GM19397 (cell line): ENCODE measurements around the gene SUMO4.

Source experiments
- ATAC-seq: cut with Tn5 transposase; IDR thresholded peaks from one replicate; pipeline ENCODE4 v1.9.1; 2021; ENCODE audit warnings: mild to moderate bottlenecking, moderate library complexity; ENCODE audit not compliant: unreplicated experiment

SUMO4 gene

DNA sequence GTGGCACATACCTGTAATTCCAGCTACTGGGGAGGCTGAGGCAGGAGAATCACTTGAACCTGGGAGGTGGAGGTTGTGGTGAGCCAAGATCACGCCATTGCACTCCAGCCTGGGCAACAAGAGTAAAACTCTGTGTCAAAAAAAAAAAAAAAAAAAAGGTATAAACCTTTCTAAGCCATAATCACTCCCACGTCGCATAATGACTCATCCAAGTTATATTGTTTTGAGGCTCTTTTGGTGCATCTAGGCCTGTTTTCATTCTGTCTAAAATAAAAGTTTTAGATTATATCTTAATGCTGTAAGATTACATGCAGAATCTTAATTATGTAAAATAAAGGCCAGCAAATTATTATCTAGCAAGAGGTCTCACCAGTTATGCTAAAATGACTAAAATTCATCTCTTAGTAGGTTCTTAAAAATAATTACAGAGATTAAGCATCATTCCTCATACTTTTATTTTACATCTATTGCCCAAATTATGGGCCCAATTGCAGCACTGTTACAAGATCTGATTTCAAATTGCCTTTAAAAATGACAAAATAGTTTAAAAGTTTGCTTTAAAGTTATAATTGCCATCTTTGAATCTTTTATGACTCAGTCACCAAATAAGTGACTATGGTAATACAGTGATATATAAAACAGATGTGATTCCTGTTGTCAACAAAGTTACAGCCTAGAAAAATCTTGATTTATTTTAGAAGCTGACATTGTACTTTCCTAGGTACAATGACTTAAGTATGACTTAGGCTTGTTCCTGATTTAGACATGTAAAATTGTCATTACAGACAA is 10.4 kb upstream of the SUMO4 start:
- no peak for ATAC-seq

DNA sequence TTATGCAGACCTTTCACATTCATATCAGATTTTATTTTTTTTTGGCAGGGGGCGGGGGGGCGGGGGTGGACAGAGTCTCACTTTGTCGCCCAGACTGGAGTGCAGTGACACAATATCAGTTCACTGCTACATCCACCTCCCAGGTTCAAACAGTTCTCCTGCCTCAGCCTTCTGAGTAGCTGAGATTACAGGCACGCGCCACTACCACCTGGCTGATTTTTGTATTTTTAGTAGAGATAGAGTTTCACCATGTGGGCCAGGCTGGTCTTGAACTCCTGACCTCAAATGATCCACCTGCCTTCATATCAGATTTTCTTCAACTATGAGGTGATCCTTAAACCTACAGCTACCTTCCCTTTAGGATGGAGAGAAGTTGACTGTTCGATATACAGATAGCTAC is 8.0 kb upstream of the SUMO4 start:
- ATAC-seq, result no peak

DNA sequence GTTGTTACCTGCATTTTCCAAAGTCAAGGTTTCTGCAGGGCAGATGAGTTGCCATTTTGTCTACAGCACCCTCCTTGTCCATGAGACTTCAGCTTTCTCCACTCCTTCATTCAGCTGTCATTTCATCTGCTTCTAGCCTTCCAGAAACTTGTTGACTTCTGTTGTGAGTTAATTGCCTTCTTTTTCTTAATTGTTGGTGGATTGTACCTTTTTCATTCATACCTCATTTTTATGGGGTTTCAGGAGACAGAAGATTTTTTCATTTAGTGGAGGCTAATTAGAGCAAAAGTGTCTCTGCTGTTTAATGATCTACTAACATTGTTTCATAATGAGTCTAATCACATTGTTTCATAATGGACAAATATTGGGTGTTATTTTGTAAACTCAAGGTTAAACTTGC is 7.5 kb upstream of the SUMO4 start:
- no peak for ATAC-seq

DNA sequence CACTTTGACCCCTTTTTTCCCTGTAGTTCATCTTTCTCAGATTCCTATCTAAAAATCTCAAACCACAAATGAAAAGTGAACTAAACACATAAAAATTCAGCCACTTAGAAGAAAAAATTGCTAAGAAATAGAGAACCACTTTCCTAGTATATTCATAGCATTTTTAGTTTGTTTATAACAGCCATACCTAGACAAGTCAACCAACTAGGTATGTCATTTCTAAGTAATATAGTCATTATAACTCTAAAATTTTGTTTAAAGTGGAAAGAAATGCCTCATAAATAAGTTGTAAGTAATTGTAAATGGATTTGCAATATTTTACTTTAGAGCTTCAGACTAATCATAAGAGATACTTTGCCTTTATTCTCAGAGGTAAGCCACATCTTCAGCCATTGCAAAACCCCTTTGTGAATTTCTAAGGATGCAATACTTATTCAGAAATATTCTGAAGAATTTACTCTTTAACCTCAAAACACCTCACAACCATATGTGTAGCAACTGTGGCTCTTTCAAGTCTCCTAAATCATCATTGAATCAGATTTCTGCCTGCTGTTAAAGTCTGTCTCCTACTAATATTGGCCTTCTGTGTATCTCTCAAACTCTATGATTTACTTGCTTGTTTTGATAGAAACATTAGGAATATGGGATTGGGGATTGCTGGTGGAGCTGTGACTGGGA is 6.9 kb upstream of the SUMO4 start:
- ATAC-seq, result no peak

DNA sequence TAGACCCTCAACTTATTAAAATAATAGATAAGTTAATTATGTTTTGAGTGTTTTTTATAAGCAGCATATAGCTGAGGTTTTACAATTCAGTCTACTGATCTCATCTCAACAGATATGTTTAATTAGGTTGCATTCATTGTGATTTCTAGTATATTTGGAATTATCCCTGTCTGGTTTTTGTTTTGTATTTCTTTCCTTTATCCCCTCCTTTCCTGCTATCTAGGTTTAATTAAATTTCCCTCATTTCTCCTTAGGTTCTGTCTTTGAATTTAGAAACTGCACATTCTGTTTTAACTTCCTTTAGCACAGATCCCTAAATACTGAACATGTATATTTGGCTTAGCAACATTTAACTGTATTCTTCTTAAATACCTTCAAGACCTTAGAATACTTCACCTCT is 4.9 kb upstream of the SUMO4 start:
- ATAC-seq, result no peak

DNA sequence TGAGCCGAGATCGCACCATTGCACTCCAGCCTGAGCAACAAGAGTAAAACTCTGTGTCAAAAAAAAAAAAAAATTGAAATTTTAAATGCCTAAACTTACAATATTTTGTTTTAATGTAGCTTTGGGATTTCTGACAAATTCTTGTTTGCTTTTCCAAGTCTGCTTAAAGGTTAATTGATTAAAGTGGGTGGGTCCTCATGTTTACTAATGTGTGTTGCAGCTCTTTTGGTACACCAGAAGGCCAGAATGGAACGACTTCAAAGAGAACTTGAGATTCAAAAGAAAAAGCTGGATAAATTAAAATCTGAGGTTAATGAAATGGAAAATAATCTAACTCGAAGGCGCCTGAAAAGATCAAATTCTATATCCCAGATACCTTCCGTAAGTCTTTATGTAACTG is 2.7 kb upstream of the SUMO4 start:
- ATAC-seq, result no peak

DNA sequence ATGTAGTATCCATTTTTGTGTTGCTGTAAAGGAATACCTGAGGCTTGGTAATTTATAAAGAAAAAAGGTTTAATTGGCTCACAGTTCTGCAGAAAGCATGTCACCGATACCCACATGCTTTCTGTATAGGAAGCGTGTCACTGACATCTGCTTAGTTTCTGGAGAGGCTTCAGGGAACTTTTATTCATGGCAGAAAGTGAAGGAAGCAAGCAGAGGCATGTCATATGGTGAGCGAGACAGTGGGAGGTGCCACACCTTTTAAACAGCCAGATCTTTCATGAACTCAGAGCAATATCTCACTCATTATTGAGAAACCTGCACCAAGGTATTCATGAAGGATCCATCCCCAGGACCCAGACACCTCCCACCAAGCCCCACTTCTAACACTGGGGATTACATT is 3.5 kb downstream of the SUMO4 start:
- ATAC-seq, result no peak

DNA sequence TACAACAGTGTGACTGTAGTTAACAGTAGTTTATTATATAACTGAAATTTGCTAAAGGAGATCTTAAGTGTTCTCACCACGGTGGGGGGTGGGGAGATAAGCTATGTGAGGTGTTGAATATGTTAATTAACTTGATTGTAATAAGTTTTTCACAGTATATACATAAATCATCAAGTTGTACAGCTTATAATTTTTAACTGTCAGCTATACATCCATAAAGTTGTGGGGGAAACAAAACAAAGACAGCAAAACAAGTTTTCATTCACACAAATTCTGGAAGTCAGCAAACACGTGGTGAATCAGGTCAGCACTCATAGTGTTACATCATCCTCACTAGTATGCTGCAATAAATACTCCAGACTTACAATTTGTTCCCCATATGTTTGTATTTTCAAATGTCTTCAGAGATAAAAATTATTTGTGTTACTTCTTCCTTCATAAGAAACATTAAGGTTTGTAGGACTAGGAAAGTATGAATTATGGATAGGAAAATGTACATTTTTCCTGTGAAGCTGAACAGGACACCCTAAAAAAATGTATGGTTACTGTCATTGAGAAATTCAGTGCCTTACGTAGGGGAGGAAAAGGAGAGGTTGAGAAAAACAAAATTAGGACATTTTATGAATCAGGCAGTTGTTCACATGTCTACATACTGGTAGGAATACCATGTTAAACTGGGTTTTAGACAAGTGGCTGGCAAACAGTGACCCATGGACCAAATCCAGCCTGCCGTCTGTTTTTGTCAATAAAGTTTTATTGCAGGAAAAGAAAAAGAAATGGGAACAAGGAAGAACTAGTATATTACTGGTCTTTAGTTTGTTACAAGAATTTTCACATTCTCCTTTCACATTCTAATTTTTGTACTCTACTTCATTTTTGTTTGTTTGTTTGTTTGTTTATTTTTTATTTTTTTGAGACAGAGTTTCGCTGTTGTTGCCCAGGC is 6.0 kb downstream of the SUMO4 start:
- ATAC-seq, result no peak

DNA sequence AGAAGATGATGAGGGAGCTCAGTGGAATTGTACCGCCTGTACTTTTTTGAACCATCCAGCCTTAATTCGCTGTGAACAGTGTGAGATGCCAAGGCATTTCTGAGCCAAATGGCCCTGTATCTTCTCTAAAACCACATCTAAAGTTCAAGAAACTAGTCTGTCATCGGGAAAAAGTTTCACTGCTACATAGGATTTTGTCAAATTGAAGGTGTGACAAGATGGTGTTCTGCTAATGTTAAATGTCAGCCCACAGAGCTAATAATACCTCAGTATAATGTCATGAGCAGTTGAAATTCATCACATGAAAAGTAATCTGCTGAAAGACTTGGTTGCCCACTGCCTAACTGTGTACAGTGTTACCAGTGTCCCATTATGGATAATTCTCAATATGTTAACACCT is 9.6 kb downstream of the SUMO4 start:
- ATAC-seq, result no peak

DNA sequence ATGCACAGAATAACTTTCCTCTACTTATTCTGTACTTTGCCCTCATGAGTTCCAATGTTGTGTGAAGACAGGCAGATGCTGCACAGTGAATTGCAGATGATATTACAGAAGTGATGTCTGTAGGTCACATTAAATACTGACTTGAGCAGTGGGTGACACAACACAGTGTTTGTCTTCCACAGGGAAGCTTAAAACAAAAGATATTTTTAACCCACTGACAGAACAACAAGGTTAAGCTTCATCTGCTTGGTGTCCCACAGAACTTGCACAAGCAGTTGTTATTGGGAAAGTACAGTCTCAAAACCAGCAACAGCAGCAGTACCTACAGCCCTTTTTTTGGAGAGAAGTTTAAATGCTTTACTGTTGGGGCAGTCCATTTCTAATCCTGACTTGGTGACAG is 10.5 kb downstream of the SUMO4 start:
- no peak for ATAC-seq

DNA sequence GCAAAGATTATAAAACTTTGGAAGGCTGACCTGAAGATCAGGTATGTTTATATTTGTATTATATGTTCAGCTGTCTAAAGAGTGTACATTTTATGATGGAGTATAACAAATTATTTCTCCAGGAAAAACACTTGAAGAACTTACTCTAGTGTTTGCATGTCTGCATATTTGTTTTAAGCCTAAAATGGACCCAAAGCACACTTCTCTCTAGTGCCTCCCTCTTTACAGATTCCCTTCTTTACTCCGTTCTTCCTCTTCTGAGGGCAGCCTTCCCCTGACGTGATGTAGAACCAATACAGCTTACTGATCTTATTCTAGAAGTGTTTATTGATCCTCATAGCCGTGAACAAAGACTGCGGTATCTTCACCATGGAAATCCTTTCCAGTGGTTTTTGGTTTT is 13.9 kb downstream of the SUMO4 start:
- no peak for ATAC-seq

DNA sequence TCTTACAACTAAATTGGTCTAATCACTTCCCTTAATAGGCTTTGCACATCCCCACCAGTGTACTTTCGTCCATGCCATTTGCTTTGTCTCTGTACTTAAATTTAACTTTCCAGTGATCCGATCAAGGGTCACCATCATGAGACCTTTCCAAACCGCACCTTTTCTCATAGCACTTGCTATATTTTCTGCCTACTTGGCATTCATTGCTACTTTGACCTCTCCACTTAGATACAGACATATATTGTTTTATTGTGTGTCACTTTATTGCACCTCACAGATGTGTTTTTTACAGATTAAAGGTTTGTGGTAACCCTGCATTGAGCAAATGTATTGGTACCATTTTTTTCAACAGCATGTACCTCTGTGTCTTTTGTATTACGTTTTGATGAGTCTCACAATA is 14.8 kb downstream of the SUMO4 start:
- ATAC-seq, result no peak

DNA sequence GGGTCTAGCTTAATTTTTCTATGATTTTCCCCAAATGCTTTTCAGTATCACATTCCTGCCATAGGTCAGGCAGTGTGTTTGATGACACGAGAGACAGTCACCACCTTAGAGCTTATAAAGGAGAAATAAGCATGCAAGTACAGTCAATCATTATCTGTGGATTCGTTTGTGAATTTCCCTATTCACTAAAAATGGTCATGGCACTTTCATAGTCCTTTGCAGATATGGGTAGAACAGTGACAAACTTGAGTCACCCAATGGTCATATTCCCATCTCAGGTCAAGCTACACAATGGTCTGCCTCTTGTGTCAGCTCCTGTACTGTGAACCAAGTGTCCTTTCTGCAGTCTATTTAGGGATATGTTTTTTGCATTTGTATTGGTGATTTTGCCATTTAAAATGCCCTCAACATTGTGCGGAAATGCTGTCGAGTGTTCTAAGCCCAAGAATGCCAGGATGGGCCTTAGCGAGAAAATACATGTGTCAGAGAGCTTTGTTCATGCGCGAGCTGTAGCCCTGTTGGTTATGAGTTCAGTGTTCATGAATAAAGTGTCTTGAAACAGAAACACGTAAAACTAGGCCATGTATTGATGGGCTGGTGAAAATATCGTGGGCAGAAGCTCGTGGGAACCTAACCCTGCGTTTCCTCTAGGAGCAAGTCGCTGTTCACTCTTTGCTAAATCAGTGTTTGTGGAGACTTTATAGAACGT is 19.8 kb downstream of the SUMO4 start:
- no peak for ATAC-seq

DNA sequence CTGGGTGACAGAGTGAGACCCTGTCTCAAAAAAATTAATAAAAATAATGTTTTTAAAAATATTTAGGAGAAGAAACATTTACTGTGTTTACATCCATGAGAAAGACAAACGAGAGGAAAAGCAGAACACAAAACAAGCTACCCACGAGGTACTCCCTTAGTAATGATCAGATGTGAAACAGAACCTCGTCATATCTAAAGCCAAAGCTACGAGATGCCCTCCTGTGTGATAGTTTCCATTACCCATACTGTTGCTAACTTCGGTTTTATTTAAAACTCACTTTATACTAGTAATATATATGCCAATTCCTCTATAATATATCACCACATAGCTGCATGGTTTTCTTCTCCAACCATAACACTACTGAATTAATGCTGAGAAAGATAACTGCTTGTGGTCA is 21.1 kb downstream of the SUMO4 start:
- no peak for ATAC-seq

DNA sequence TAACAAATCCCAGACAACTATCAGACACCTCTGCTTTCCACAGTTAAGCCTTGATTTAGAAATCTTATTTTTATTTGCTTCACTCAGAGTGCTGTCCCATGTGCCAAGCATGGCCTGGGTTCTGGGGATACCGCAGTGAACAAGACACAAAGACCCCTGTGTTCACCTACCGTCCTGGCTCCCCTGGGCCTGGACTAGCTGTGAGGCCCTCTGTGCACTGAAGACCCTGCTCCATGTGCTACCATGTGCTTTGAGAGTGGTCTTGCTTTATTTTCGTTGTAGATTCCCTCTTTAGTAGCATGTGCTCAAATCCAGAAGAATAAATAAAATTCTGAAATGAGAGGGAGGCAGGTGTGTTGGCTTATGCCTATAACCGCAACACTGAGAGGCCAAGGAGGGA is 22.5 kb downstream of the SUMO4 start:
- ATAC-seq, result no peak

DNA sequence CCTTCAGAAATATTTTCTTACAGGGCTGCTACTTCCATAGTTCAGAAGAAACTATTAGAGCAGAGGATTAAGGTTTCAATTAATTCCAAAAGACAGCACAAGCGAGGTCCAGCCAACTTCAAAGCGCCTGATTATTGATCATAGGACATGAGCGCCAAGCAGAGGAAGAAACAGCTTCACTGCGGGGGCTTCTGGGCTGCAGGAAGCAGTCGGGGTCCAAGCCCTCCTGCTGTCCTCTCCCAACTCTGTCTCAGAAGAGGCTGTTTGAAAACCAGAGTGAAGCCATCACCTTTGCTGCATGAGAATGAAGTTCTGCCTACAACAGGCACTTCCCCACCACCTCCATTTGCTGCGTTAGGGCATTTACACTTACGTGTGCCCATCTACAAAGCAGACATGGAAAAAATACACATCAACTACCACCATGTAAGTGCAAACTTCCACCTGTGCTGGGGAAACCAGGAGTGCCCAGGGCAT is 23.9 kb downstream of the SUMO4 start:
- no peak for ATAC-seq

DNA sequence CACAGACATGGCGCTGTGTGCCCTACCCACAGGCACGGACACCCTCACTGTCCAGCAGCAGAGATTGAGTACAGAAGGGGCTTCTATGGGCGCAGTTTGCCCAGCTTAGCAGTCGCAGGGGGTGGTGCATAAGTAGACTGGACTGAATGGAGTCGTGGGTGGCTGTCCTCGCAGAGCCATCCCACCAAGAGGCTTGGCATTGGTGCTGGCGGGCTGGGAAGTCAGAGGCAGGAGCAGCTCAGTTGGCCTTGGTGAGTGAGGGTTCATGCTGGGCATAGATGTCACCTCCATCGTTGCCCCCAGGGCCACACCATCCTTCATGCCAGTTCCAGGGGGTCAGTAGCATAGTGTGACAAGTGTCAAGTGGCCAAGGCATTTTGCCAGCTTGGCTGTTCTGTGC is 25.2 kb downstream of the SUMO4 start:
- ATAC-seq, result no peak

DNA sequence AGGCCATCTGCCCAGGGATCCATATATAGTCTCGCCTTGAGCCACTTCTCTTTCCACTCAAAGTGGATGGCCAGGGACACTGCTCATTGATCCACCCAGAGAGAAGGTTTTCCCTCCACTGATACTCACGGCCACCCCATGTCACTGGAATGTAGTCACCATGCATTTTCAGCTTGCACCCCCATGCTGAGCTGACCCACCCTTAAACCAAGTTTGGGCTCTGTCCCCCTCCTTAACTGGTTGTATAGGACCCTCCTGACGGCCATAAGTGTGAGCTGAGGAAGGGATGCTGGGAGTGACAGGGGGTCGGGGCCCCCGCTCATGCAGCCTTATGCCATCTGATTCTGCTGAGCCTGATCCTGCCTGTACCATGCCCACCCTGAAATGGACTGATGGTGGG is 25.7 kb downstream of the SUMO4 start:
- ATAC-seq, result no peak

DNA sequence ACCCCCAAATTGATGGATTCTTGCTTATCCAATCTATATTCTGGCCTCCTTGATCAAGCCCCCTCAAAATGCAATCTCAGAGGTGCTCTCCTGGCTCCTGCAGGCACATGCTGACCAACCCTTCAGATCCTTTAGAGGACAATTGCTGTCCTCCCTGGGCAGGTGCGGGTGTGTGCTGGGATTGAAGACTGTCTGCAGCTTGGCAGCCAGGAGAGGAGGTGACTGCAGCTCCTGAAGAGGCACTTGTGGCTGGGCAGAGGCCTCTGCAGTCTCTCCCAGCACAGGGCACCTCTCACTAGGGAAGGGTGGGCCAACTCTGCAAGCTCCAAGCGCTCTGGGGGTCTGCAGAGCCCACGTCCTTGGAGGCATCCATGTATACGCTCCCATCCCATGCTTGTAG is 28.5 kb downstream of the SUMO4 start:
- no peak for ATAC-seq

DNA sequence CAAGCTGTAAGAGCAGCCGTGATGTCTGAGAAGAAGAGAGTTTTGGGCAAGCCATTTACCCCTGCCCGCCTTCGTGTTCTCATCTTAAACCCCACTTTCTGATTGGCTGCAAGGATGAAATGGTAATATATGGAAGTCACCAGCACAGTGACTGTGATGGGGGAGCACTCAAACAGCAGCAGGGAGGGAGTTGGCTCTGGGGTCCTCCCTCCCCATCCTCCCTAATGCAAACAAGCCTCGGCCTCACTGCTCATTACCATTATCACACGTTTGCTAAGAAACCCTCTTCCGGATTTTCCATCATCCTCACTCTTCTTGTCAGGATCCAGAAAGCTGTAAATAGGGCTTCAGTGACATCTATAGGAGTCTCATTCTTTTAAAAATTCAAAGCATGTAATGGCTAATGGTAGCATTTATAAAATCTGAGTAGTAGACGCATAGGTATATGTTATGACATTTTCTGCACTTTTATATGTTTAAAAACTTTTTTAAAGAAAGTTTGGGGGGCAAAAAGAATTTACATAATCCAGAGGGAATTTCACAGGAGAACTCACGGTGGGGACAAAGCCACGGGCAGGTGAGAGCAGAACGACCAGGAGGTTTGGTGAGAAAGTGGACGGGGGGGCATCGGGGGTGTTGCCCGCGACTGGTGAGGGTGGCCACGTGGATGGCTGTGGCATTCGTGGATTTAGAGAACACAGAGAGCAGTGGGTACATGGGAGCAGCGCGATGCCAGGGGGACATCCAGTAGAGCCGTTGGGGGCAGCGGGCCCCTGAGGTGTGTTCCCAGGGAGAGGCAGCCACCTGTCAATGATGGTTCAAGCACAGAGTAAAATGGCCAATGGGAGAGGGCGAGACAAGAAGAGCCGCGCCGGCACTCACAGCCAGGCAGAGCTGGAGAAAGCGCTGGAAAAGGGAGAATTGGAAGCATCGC is 29.6 kb downstream of the SUMO4 start:
- ATAC-seq, result no peak
